ENCODE data around the gene LSM12.

LSM12 gene

DNA sequence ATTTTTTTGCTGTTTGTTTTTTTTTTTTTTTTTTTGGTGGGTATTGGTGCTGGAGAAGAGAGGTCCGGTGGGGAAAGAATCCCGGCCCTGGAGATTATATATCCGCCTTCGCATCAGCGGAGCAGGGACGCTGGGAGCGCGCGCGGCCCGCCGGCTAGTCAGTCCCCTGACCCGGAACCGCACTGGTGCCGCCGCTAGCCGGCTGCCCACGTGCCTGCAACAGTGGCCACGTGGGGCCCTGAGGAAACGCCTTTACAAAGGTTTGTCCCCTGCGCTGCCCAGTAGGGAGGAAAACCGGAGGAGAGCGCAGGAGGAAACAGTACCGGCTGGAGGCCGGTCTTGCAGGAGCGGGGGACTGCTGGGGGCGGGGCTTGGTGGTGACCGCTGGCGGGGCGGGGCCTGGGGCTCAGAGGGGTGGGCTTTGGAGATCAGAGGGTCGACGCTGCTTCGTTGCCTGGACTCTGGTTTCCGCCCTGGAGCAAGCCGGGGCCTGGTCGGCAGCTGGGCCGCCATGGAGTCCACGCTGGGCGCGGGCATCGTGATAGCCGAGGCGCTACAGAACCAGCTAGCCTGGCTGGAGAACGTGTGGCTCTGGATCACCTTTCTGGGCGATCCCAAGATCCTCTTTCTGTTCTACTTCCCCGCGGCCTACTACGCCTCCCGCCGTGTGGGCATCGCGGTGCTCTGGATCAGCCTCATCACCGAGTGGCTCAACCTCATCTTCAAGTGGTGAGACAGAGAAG lies 4.2 kb upstream of the LSM12 start, which contains the start of gene G6PC3 (continued):
- TF ChIP-seq ZNF76 (tag by site-specific recombination; IDR thresholded peaks at IDR 0.05; ENCODE audit: borderline replicate concordance, low read depth) = peak; percentile 77
- TF ChIP-seq ZSCAN16 (tag by site-specific recombination; IDR thresholded peaks at IDR 0.05) = no peak
- TF ChIP-seq ZNF211 (tag by site-specific recombination; IDR thresholded peaks at IDR 0.05; ENCODE audit: low read depth) = no peak
- no peak for TF ChIP-seq ZNF664 (tag by site-specific recombination; IDR thresholded peaks at IDR 0.05)
- no peak for TF ChIP-seq BCL11B (tag by site-specific recombination; IDR thresholded peaks at IDR 0.05; ENCODE audit: low read depth)
- TF ChIP-seq, protein P1, sequence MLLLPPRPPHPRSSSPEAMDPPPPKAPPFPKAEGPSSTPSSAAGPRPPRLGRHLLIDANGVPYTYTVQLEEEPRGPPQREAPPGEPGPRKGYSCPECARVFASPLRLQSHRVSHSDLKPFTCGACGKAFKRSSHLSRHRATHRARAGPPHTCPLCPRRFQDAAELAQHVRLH (tag by site-specific recombination; IDR thresholded peaks at IDR 0.05) = no peak; the same call in 1 of the 2 replicates
- TF ChIP-seq, protein P2, sequence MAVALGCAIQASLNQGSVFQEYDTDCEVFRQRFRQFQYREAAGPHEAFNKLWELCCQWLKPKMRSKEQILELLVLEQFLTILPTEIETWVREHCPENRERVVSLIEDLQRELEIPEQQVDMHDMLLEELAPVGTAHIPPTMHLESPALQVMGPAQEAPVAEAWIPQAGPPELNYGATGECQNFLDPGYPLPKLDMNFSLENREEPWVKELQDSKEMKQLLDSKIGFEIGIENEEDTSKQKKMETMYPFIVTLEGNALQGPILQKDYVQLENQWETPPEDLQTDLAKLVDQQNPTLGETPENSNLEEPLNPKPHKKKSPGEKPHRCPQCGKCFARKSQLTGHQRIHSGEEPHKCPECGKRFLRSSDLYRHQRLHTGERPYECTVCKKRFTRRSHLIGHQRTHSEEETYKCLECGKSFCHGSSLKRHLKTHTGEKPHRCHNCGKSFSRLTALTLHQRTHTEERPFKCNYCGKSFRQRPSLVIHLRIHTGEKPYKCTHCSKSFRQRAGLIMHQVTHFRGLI (tag by site-specific recombination; IDR thresholded peaks at IDR 0.05) = no peak
- TF ChIP-seq ZBTB48 (tag by site-specific recombination; IDR thresholded peaks at IDR 0.05) = no peak; the same call in 1 of the 2 replicates
- TF ChIP-seq, protein P3, sequence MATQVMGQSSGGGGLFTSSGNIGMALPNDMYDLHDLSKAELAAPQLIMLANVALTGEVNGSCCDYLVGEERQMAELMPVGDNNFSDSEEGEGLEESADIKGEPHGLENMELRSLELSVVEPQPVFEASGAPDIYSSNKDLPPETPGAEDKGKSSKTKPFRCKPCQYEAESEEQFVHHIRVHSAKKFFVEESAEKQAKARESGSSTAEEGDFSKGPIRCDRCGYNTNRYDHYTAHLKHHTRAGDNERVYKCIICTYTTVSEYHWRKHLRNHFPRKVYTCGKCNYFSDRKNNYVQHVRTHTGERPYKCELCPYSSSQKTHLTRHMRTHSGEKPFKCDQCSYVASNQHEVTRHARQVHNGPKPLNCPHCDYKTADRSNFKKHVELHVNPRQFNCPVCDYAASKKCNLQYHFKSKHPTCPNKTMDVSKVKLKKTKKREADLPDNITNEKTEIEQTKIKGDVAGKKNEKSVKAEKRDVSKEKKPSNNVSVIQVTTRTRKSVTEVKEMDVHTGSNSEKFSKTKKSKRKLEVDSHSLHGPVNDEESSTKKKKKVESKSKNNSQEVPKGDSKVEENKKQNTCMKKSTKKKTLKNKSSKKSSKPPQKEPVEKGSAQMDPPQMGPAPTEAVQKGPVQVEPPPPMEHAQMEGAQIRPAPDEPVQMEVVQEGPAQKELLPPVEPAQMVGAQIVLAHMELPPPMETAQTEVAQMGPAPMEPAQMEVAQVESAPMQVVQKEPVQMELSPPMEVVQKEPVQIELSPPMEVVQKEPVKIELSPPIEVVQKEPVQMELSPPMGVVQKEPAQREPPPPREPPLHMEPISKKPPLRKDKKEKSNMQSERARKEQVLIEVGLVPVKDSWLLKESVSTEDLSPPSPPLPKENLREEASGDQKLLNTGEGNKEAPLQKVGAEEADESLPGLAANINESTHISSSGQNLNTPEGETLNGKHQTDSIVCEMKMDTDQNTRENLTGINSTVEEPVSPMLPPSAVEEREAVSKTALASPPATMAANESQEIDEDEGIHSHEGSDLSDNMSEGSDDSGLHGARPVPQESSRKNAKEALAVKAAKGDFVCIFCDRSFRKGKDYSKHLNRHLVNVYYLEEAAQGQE (tag by site-specific recombination; IDR thresholded peaks at IDR 0.05) = no peak
- peak; percentile 20; the same call in 1 of the 2 replicates for TF ChIP-seq ZNF184 (tag by site-specific recombination; IDR thresholded peaks at IDR 0.05)
- TF ChIP-seq KLF8 (tag by site-specific recombination; IDR thresholded peaks at IDR 0.05) = peak; percentile 58; the same call in 1 of the 2 replicates
- TF ChIP-seq ZNF16 (tag by site-specific recombination; IDR thresholded peaks at IDR 0.05; ENCODE audit: low read depth) = no peak
- TF ChIP-seq, protein P4, sequence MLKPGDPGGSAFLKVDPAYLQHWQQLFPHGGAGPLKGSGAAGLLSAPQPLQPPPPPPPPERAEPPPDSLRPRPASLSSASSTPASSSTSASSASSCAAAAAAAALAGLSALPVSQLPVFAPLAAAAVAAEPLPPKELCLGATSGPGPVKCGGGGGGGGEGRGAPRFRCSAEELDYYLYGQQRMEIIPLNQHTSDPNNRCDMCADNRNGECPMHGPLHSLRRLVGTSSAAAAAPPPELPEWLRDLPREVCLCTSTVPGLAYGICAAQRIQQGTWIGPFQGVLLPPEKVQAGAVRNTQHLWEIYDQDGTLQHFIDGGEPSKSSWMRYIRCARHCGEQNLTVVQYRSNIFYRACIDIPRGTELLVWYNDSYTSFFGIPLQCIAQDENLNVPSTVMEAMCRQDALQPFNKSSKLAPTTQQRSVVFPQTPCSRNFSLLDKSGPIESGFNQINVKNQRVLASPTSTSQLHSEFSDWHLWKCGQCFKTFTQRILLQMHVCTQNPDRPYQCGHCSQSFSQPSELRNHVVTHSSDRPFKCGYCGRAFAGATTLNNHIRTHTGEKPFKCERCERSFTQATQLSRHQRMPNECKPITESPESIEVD (tag by site-specific recombination; IDR thresholded peaks at IDR 0.05) = no peak
- peak; percentile 19; the same call in 1 of the 2 replicates for TF ChIP-seq FEZF1 (tag by site-specific recombination; IDR thresholded peaks at IDR 0.05)
- TF ChIP-seq ZNF132 (tag by site-specific recombination; IDR thresholded peaks at IDR 0.05; ENCODE audit: borderline replicate concordance) = no peak
- no peak for TF ChIP-seq TRIM28 (IDR thresholded peaks at IDR 0.05; ENCODE audit: borderline replicate concordance, low read length)
- TF ChIP-seq ZNF404 (tag by site-specific recombination; IDR thresholded peaks at IDR 0.05) = no peak
- TF ChIP-seq, protein P5, sequence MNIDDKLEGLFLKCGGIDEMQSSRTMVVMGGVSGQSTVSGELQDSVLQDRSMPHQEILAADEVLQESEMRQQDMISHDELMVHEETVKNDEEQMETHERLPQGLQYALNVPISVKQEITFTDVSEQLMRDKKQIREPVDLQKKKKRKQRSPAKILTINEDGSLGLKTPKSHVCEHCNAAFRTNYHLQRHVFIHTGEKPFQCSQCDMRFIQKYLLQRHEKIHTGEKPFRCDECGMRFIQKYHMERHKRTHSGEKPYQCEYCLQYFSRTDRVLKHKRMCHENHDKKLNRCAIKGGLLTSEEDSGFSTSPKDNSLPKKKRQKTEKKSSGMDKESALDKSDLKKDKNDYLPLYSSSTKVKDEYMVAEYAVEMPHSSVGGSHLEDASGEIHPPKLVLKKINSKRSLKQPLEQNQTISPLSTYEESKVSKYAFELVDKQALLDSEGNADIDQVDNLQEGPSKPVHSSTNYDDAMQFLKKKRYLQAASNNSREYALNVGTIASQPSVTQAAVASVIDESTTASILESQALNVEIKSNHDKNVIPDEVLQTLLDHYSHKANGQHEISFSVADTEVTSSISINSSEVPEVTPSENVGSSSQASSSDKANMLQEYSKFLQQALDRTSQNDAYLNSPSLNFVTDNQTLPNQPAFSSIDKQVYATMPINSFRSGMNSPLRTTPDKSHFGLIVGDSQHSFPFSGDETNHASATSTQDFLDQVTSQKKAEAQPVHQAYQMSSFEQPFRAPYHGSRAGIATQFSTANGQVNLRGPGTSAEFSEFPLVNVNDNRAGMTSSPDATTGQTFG (tag by site-specific recombination; IDR thresholded peaks at IDR 0.05; ENCODE audit: borderline replicate concordance) = no peak
- TF ChIP-seq ZNF302 (tag by site-specific recombination; IDR thresholded peaks at IDR 0.05; ENCODE audit: low read depth) = no peak
- no peak for TF ChIP-seq ZNF19 (tag by site-specific recombination; IDR thresholded peaks at IDR 0.05; ENCODE audit: low read depth)
- peak; percentile 39; the same call in 1 of the 2 replicates for TF ChIP-seq ZNF146 (tag by site-specific recombination; IDR thresholded peaks at IDR 0.05)
- TF ChIP-seq ZNF37A (tag by site-specific recombination; IDR thresholded peaks at IDR 0.05) = no peak
- TF ChIP-seq ZNF785 (tag by site-specific recombination; IDR thresholded peaks at IDR 0.05) = no peak
- TF ChIP-seq, protein P6, sequence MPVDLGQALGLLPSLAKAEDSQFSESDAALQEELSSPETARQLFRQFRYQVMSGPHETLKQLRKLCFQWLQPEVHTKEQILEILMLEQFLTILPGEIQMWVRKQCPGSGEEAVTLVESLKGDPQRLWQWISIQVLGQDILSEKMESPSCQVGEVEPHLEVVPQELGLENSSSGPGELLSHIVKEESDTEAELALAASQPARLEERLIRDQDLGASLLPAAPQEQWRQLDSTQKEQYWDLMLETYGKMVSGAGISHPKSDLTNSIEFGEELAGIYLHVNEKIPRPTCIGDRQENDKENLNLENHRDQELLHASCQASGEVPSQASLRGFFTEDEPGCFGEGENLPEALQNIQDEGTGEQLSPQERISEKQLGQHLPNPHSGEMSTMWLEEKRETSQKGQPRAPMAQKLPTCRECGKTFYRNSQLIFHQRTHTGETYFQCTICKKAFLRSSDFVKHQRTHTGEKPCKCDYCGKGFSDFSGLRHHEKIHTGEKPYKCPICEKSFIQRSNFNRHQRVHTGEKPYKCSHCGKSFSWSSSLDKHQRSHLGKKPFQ (tag by site-specific recombination; IDR thresholded peaks at IDR 0.05) = no peak
- no peak for TF ChIP-seq ZNF140 (tag by site-specific recombination; IDR thresholded peaks at IDR 0.05)
- TF ChIP-seq, protein P7, sequence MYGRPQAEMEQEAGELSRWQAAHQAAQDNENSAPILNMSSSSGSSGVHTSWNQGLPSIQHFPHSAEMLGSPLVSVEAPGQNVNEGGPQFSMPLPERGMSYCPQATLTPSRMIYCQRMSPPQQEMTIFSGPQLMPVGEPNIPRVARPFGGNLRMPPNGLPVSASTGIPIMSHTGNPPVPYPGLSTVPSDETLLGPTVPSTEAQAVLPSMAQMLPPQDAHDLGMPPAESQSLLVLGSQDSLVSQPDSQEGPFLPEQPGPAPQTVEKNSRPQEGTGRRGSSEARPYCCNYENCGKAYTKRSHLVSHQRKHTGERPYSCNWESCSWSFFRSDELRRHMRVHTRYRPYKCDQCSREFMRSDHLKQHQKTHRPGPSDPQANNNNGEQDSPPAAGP (tag by site-specific recombination; IDR thresholded peaks at IDR 0.05) = 0 out of 2 replicates have a peak, but pooled peaks have one; percentile 22
- TF ChIP-seq ZNF423 (tag by site-specific recombination; IDR thresholded peaks at IDR 0.05) = no peak

Measured in HEK293 (cell line).